ENCODE results near the gene GNB3.
"Not testable (repeated sequence)": the region's sequence is repeated elsewhere in the genome, so short reads cannot be mapped to it uniquely, and the experiment has no call there.

Gene GNB3

DNA sequence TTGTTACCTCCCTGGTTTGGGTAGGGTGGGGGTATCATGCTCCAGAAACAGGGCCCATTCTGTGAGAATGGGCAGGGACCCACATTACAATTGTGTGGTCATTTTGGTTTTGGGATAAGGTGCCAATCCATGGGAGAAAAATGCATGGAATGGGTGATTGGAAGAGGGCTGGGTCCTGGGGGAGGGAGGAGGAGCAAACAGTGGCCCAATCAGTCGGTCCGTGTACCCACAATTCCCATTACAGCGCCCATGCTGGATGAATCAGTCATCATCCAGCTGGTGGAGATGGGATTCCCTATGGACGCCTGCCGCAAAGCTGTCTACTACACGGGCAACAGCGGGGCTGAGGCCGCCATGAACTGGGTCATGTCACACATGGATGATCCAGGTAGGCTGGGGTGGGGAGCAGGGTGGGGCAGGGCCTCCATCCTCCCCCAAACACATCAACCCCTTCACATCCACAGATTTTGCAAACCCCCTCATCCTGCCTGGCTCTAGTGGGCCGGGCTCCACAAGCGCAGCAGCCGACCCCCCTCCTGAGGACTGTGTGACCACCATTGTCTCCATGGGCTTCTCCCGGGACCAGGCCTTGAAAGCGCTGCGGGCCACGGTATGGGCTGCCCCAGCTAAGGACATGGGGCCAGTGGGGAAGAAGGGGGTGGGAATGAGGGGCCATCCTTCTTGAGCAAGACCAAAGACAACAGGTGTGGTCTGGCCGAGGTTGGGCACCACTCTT lies 23.0 kb downstream of the GNB3 start:
- H3K4me3 ChIP-seq (replicated peaks in 1 of 2; ENCODE audit: low read depth in 2 of 2, low read length in 2 of 2), result no peak overlapping the region
- DNase-seq (ENCODE audit: low read depth in 2 of 2), result no peak
- TF ChIP-seq, protein P1, sequence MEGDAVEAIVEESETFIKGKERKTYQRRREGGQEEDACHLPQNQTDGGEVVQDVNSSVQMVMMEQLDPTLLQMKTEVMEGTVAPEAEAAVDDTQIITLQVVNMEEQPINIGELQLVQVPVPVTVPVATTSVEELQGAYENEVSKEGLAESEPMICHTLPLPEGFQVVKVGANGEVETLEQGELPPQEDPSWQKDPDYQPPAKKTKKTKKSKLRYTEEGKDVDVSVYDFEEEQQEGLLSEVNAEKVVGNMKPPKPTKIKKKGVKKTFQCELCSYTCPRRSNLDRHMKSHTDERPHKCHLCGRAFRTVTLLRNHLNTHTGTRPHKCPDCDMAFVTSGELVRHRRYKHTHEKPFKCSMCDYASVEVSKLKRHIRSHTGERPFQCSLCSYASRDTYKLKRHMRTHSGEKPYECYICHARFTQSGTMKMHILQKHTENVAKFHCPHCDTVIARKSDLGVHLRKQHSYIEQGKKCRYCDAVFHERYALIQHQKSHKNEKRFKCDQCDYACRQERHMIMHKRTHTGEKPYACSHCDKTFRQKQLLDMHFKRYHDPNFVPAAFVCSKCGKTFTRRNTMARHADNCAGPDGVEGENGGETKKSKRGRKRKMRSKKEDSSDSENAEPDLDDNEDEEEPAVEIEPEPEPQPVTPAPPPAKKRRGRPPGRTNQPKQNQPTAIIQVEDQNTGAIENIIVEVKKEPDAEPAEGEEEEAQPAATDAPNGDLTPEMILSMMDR (IDR thresholded peaks at IDR 0.05; ENCODE audit: low read depth, low read length), result no peak

DNA sequence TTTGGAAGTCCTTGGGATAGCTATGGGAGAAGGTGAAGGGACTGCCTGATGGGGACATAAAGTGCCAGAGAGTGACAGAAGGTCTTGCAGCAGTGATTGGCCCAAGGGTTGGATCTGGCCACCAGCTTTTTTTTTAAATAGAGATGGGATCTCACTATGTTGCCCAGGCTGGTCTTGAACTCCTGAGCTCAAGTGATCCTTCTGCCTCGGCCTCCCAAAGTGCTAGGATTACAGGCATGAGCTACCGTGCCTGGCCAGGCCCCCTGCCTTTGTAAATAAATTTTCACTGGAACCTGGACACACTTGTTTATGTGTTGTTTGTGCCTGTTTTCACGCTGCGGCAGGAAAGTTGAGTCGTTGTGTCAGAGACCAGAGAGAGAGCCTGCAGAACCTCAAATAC lies 24.6 kb downstream of the GNB3 start:
- DNase-seq (ENCODE audit: low read depth in 2 of 2); H3K4me3 ChIP-seq (replicated peaks in 1 of 2; ENCODE audit: low read depth in 2 of 2, low read length in 2 of 2): not testable (repeated sequence)

DNA sequence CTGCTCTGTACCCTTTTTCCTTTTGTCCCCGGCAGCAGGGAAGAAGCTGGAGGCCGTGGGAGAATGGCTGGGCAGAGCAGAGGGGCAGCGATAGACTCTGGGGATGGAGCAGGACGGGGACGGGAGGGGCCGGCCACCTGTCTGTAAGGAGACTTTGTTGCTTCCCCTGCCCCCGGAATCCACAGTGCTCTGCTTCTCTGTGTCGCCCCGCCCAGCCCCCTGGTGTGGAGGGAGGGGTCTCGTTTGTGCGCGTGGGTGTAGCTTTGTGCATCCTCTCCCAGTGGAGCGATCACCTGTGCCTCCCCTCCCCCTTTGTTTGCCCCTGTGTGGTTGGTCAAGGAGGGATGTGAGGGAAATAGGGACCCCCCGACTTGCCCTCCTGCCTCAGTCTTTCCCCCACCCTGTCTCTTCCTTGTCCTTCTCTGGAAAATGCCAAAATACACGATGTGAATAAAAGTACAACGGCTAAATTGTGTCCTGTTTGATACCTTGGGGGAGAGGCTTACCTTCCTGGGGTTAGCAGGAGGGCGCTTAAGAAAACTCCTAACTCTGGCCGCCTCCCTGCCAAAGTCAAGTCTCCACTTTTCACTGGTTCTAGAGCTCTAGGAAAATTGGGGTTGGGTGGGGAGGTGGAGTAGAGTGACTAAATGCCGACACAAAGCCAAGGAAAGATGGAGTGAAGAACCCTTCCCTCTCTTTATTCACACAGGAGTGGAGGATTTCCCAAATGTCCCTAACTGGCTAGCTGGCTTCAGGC lies 25.6 kb downstream of the GNB3 start:
- DNase-seq (ENCODE audit: low read depth in 2 of 2), result no peak
- H3K4me3 ChIP-seq (replicated peaks in 1 of 2; ENCODE audit: low read depth in 2 of 2, low read length in 2 of 2), result peak overlapping the region in 1 of 2 donors; percentile 98
- TF ChIP-seq, protein P1 (IDR thresholded peaks at IDR 0.05; ENCODE audit: low read depth, low read length), result no peak

DNA sequence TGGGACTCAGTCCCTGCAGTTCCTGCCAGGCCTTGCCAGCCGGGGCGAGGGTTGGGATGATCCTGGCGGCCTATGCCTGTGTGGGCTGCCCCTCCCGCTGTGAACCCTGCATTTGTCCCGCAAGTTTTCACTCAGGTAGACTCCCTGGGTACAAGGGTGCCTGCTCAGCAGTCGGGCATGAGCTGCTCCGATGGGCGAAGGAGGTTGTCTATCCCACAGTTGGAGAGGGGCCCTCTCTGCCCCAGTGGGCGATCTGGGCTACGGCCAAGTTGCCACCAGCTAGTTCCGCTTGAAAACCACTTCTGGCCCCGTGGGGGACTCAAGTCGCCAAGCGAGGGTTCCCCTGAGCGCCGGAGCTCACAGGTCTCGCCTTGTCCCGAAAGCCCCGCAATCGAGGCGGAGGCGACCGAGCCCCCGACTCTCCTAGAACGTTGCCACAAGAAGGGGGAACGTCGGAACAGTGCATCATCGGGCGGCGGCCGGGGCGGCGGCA lies 26.2 kb downstream of the GNB3 start:
- peak overlapping the region; percentile 53 to 98 for H3K4me3 ChIP-seq (replicated peaks in 1 of 2; ENCODE audit: low read depth in 2 of 2, low read length in 2 of 2)
- TF ChIP-seq, protein P1 (IDR thresholded peaks at IDR 0.05; ENCODE audit: low read depth, low read length), result no peak
- no peak for DNase-seq (ENCODE audit: low read depth in 2 of 2)

DNA sequence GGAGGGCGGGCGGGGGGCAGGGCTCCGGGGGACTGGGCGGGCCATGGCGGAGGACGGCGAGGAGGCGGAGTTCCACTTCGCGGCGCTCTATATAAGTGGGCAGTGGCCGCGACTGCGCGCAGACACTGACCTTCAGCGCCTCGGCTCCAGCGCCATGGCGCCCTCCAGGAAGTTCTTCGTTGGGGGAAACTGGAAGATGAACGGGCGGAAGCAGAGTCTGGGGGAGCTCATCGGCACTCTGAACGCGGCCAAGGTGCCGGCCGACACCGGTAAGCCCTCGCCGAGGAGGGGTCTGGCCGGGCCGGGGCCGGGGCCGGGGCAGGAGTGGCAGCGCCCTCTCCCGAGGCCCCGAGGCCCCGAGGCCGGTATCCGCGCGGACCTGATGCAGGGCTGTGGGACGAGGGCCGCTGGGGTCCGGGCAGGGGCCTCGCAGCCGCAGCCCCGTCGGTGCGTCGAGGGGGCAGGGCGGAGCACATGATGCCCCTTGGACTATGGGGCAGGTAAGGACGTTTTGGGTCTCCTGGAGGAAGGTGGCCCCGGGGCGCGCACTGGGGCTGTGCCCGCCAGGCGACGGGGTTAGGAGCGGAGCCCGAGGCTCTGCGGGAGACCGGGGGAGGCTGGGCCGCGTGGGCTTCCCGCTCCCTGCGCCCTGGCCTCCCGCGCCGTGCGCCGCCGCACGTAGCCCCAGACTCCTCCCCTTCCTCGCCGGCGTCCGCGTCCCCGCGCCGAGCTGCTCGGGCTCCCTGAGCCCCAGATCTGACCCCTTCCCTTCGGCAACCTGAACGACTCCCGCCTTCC lies 26.9 kb downstream of the GNB3 start, which contains the start of gene TPI1:
Gene TPI1 (plus strand): TSS at position 119 of the 798 bp plus-strand sequence. CDS start 36 bp downstream, at position 155.
- DNase-seq (ENCODE audit: low read depth in 2 of 2), result peak; percentile 83 to 89
- peak within 1 kb of the TSS; percentile 78 to 98 for H3K4me3 ChIP-seq (replicated peaks in 1 of 2; ENCODE audit: low read depth in 2 of 2, low read length in 2 of 2)
- TF ChIP-seq, protein P1 (IDR thresholded peaks at IDR 0.05; ENCODE audit: low read depth, low read length), result no peak

DNA sequence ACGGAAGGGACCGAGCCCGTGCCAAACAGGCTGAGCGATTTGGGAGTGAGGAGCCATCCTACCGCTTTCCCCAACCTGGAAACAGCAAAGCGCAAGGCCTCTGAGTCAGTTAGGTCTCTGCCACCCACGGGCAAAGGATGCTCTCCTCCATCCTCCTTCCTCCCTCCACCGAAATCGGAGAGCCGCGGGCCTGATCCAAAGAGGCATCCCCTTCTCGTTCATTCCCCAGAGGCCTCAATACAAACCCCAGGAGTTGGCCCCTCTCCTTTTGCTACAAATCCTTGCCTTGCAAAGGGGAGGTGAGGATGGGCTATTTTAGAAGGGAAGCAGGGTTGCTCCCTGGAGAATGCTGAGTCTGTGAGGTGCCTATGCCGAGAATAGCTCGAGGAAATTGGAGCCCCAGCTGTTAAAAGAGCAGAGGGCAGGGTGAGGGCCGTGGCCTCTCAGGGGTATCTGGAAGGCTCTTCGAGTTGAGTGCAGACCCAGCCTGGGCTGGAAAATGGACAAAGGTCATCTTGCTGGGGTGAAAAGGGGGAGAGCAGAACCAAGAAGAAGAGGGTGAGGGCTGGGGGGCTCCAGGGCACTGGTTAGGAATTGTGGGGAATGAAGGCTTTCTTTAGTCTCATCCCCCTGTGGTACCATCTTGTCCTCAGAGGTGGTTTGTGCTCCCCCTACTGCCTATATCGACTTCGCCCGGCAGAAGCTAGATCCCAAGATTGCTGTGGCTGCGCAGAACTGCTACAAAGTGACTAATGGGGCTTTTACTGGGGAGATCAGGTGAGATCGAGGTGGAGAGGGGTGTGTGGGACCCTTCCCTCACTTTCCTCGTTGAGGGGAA lies 27.7 kb downstream of the GNB3 start:
- H3K4me3 ChIP-seq (replicated peaks in 1 of 2; ENCODE audit: low read depth in 2 of 2, low read length in 2 of 2), result peak overlapping the region; percentile 78 to 98
- DNase-seq (ENCODE audit: low read depth in 2 of 2), result peak in 1 of 2 donors; percentile 50
- TF ChIP-seq, protein P1 (IDR thresholded peaks at IDR 0.05; ENCODE audit: low read depth, low read length), result peak; percentile 20

All from cardiac fibroblast (primary cell).